ENCODE data around the gene PADI4.

GRCh38 chr1:17329610-17330009, 21.6 kb downstream of the PADI4 start:
- TF ChIP-seq CTCF (IDR thresholded peaks at IDR 0.05) (no peak), POLR2A (IDR thresholded peaks at IDR 0.05) (no peak), POLR2AphosphoS5 (IDR thresholded peaks at IDR 0.05) (no peak), EP300 (IDR thresholded peaks at IDR 0.05) (no peak)
